Activated B cell treated with CpG ODN at 0.5 μM for 24 hours (primary cell): ENCODE measurements around the gene PYGB. TPM values are rescaled to one million over a fixed set of nuclear protein-coding genes. Genes with fewer than 3 reads are reported as not detected.

Experiments
- ATAC-seq: fragments of 200-7000 bp; cut with Tn5 transposase; one replicate; pipeline ENCODE4 v1.10.0; 2021; ENCODE audit warnings: low read depth, mild to moderate bottlenecking, moderate library complexity
- CTCF ChIA-PET: fragments of 350-600 bp; sonication (Branson Sonifier 250); formaldehyde crosslinking; loops from one replicate; lab custom pipeline; 2021; ENCODE audit warnings: antibody characterized with exemption; lab: Charles Lee
- POLR2A ChIA-PET: fragments of 350-600 bp; sonication (Branson Sonifier 250); formaldehyde crosslinking; loops from one replicate; lab custom pipeline; 2021; ENCODE audit warnings: antibody characterized with exemption; lab: Charles Lee
- DNase-seq: peaks from one replicate; pipeline ENCODE4 v3.0.0; 2022
- H3K27ac Mint-ChIP-seq: one replicate; pipeline ENCODE4 v1.8.0; 2020; ENCODE audit warnings: mixed read lengths
- H3K27me3 Mint-ChIP-seq: one replicate; pipeline ENCODE4 v1.8.0; 2021; ENCODE audit warnings: mixed read lengths
- H3K36me3 Mint-ChIP-seq: one replicate; pipeline ENCODE4 v1.8.0; 2021; ENCODE audit warnings: low read depth, mixed read lengths
- H3K4me1 Mint-ChIP-seq: one replicate; pipeline ENCODE4 v1.8.0; 2021; ENCODE audit warnings: mixed read lengths
- H3K4me3 Mint-ChIP-seq: one replicate; pipeline ENCODE4 v1.8.0; 2020; ENCODE audit warnings: mild to moderate bottlenecking, mixed read lengths
- H3K9me3 Mint-ChIP-seq: one replicate; pipeline ENCODE4 v1.8.0; 2020; ENCODE audit warnings: mixed read lengths
- intact Hi-C: fragments of 100-400 bp; cut with micrococcal nuclease; formaldehyde crosslinking; loops from one replicate; pipeline ENCODE4 v1.15.1; 2024
- total RNA-seq: library from RNA; stranded (reverse); gene quantifications from 2 replicates; pipeline ENCODE4 v1.2.3, GENCODE V29; 2022
- TF ChIP-seq, protein P1 (sequence below): fragments of 200-600 bp; IDR thresholded peaks from one replicate; pipeline ENCODE4 v1.8.0; 2022; ENCODE audit warnings: antibody characterized with exemption, mild to moderate bottlenecking

The PYGB gene
- total RNA-seq, 1 donor from 2014 or later: 23.5 TPM

DNA sequence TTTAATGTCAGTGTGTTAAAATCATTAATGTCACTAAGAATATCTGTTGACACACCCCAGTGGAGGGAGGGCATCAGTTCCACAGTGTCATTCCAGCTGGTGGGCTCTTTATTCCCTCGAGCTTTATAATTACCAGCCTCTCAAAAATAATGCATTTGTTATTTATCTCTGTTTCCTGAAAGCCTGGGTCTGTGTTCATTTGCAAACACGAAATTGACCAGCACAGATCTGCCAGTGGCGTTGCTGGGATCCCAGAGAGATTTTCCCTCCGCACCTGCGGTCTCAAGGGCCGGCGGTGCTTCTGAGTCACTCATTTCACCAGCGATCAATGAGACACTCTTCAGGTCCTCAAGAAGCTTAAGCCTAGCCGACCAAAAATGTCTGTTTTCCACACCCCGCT is 5.7 kb upstream of the PYGB start:
- TF ChIP-seq, protein P1, sequence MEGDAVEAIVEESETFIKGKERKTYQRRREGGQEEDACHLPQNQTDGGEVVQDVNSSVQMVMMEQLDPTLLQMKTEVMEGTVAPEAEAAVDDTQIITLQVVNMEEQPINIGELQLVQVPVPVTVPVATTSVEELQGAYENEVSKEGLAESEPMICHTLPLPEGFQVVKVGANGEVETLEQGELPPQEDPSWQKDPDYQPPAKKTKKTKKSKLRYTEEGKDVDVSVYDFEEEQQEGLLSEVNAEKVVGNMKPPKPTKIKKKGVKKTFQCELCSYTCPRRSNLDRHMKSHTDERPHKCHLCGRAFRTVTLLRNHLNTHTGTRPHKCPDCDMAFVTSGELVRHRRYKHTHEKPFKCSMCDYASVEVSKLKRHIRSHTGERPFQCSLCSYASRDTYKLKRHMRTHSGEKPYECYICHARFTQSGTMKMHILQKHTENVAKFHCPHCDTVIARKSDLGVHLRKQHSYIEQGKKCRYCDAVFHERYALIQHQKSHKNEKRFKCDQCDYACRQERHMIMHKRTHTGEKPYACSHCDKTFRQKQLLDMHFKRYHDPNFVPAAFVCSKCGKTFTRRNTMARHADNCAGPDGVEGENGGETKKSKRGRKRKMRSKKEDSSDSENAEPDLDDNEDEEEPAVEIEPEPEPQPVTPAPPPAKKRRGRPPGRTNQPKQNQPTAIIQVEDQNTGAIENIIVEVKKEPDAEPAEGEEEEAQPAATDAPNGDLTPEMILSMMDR: no peak
- ATAC-seq (no peak), DNase-seq (no peak)
- Mint-ChIP-seq H3K36me3 (no peaks in the 10 kb centered on the region), H3K4me3 (no peak overlapping the region), H3K4me1 (peaks cover 13% of the 10 kb centered on the region), H3K27ac (no peak overlapping the region), H3K27me3 (peaks cover 35% of the 10 kb centered on the region), H3K9me3 (no peaks in the 10 kb centered on the region)
- POLR2A ChIA-PET: no interaction called here
- intact Hi-C loops: no loop called here
- CTCF ChIA-PET: no interaction called here

DNA sequence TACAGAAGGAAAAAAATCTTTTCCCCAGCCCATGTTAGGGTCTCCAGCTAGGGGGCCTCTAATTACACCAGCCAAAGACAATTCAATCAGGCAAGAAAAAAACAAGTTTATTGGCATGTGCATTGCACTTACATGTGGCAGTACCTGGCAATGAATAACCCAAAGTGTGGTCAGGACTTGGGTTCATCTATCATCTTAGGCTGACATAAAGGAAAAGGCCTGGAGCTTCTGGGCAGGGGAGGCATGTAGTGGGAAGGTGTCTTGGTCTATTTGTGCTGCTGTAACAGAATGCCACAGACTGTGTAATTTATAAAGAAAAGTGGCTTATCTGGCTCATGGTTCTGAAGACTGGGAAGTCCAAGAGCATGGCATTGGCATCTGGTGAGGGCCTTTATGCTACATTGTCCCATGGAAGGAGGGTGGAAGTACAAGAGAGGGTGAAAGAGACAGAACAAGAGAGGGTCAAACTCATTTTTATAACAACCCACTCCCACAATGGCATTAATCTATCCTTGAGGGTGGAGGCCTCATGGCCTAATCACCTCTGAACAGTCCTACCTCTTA is 4.4 kb upstream of the PYGB start:
- ATAC-seq: no peak
- DNase-seq: no peak
- POLR2A ChIA-PET: no interaction called here
- H3K4me1 Mint-ChIP-seq: peaks cover 14% of the 10 kb centered on the region
- peaks cover 3% of the 10 kb centered on the region for H3K36me3 Mint-ChIP-seq
- H3K27ac Mint-ChIP-seq: no peak overlapping the region
- peaks cover 26% of the 10 kb centered on the region for H3K27me3 Mint-ChIP-seq
- H3K9me3 Mint-ChIP-seq: no peaks in the 10 kb centered on the region
- intact Hi-C loops: no loop called here
- TF ChIP-seq, protein P1: no peak
- CTCF ChIA-PET: no interaction called here
- no peak overlapping the region for H3K4me3 Mint-ChIP-seq

DNA sequence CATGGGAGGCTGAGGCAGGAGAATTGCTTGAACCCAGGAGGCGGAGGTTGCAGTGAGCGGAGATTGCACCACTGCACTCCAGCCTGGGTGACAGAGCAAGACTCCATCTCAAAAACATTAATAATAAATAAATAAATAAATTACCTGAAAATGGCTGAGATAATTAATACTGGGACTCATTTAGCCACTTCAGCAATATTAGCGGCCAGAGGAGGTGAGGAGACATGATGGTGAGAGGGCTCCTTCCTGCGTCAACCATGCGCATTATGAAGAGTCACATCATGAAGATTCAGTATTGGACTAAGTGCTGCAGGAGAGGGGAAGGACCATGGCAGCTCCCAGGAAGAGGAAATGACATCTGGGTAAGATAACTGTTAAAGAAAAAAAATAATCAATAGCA is 2.9 kb upstream of the PYGB start:
- no peak for DNase-seq
- Mint-ChIP-seq H3K27me3 (peaks cover 26% of the 10 kb centered on the region), H3K4me3 (no peak overlapping the region), H3K36me3 (peaks cover 3% of the 10 kb centered on the region), H3K27ac (no peak overlapping the region), H3K4me1 (peaks cover 25% of the 10 kb centered on the region), H3K9me3 (no peaks in the 10 kb centered on the region)
- no peak for ATAC-seq
- ChIA-PET POLR2A (no interaction called here), CTCF (no interaction called here)
- intact Hi-C loops: loop anchor here (5.0 kb wide), 1 partner anchor 1893 kb away; the partner anchor contains the start of gene NXT1
- TF ChIP-seq, protein P1: no peak

DNA sequence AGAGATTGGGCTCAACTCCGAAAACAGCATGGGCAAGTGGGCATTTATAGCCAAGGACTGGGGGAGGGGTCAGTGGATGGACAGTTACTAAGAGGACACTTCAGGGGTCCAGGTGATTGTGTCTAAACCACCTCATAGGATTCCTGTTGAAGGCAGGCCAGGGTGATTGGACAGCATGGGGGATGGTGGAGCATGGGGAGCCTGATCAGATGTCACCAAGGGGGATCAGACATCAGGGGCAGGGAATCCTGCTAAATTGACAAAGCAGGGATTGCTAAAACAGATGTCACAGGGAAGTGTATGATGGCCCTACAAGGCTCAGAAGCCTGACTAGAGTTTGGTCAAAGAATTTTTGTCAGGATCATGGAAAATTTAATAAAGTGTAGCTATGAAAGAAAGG is 2.4 kb upstream of the PYGB start:
- ChIA-PET POLR2A (interaction anchor here (3.7 kb wide), 1 partner anchor 50 kb away, joined by 19 read pairs; the partner anchor contains the start of gene ENTPD6), CTCF (no interaction called here)
- ATAC-seq (no peak), DNase-seq (no peak)
- H3K27me3 Mint-ChIP-seq: peaks cover 26% of the 10 kb centered on the region
- TF ChIP-seq, protein P1: no peak
- H3K36me3 Mint-ChIP-seq: peaks cover 3% of the 10 kb centered on the region
- peaks cover 25% of the 10 kb centered on the region for H3K4me1 Mint-ChIP-seq
- intact Hi-C loops: loop anchor here (5.0 kb wide), 1 partner anchor 1893 kb away; the partner anchor contains the start of gene NXT1
- no peak overlapping the region for H3K4me3 Mint-ChIP-seq
- no peak overlapping the region for H3K27ac Mint-ChIP-seq
- H3K9me3 Mint-ChIP-seq: no peaks in the 10 kb centered on the region

DNA sequence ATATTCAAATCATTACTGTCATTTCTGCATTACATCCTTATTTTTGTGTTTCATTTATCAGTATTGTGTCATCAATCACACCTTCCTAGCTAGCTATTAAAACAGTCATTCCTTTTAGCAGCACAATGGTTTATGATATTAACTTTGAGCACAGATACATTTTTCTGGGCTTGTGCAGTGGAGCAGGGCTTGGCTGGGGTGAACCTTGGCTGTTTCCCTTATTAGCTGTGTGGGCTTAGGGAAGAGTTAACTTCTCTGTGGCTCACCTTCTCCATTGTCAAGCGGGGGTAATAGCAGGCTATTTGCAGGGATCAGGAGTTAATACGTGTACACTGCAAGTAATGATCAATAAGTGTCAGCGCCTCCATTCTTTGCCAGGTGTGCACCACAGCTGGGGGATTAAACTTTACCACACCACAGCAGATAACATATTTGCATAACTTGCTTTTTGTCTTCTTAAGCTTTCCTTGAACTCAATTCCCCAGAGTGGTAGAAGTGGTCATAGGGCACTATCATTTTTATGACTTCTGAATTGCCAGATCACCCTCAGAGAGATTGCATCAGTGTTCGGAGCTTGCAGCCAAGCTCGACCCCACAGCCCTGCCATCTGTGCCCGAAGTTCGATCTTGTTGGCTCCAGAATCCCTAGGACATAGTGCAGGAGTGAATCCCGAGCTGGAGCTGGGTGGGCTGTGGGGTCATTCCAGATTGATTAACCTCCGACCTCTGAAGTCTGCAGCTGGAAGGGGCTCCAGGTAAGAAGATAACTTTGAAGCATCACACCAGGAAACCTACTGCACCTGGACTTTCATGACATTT is 1.5 kb upstream of the PYGB start:
- POLR2A ChIA-PET: interaction anchor here (1.9 to 3.7 kb wide), 2 partner anchors 51 to 144 kb away, joined by 11 to 19 read pairs; partner anchors contain the start of genes ABHD12 and ENTPD6
- Mint-ChIP-seq H3K4me1 (peaks cover 25% of the 10 kb centered on the region), H3K27me3 (peaks cover 23% of the 10 kb centered on the region), H3K4me3 (peak overlapping the region; percentile 94), H3K36me3 (peaks cover 3% of the 10 kb centered on the region), H3K27ac (peak overlapping the region; percentile 53), H3K9me3 (no peaks in the 10 kb centered on the region)
- CTCF ChIA-PET: interaction anchor here (1.8 to 2.2 kb wide), 2 partner anchors 50 to 153 kb away, joined by 7 to 9 read pairs; partner anchors contain the start of gene ENTPD6
- ATAC-seq (no peak), DNase-seq (no peak)
- TF ChIP-seq, protein P1: no peak
- intact Hi-C loops: loop anchor here (2.0 to 5.0 kb wide), 4 partner anchors 16 to 1894 kb away; partner anchors contain the start of genes APMAP and NXT1
